HepG2 (cell line): ENCODE results near the gene AANAT. TPM values are rescaled to one million over a fixed set of nuclear protein-coding genes. Genes with fewer than 3 reads are reported as not detected.

Experiments used
- ATF2 ChIP-seq: sonication (generic); formaldehyde crosslinking; IDR thresholded peaks from 2 replicates; pipeline ENCODE4 v1.4.0; 2020; ENCODE audit warnings: missing genetic modification reagents
- CREM ChIP-seq, 2 experiments: sonication (generic) in 1 of 2; formaldehyde crosslinking in 1 of 2; IDR thresholded peaks; 2 replicates each; pipeline versions ENCODE4 v1.4.0 to v1.6.1; 2016 to 2020; ENCODE audit warnings: antibody characterized with exemption in 1 of 2, mild to moderate bottlenecking in 1 of 2, missing genetic modification reagents in 1 of 2
- FOXC1 ChIP-seq: sonication (generic); formaldehyde crosslinking; IDR thresholded peaks from 2 replicates; pipeline ENCODE4 v1.8.0; 2022; ENCODE audit warnings: mild to moderate bottlenecking, missing genetic modification reagents, borderline replicate concordance
- HMGXB3 ChIP-seq: sonication (generic); formaldehyde crosslinking; IDR thresholded peaks from 2 replicates; pipeline ENCODE4 v1.4.0; 2020; ENCODE audit warnings: missing genetic modification reagents, borderline replicate concordance
- KMT2B ChIP-seq: IDR thresholded peaks from 2 replicates; pipeline ENCODE4 v1.6.1; 2016; ENCODE audit warnings: missing genetic modification reagents, missing compliant biosample characterization
- MLX ChIP-seq: IDR thresholded peaks from 2 replicates; pipeline ENCODE4 v1.6.1; 2016
- MYNN ChIP-seq: sonication (generic); formaldehyde crosslinking; IDR thresholded peaks from 2 replicates; pipeline ENCODE4 v1.4.0; 2020; ENCODE audit warnings: mild to moderate bottlenecking, low read depth, missing genetic modification reagents
- NFIB ChIP-seq: sonication (generic); formaldehyde crosslinking; IDR thresholded peaks from 2 replicates; pipeline ENCODE4 v1.9.0; 2021; ENCODE audit warnings: missing genetic modification reagents, mild to moderate bottlenecking, borderline replicate concordance
- NPAS2 ChIP-seq: sonication (generic); formaldehyde crosslinking; IDR thresholded peaks from 2 replicates; pipeline ENCODE4 v1.8.0; 2022; ENCODE audit warnings: mild to moderate bottlenecking, missing genetic modification reagents, borderline replicate concordance
- PRDM4 ChIP-seq: sonication (generic); formaldehyde crosslinking; IDR thresholded peaks from 2 replicates; pipeline ENCODE4 v1.9.0; 2021; ENCODE audit warnings: missing genetic modification reagents, borderline replicate concordance
- RAD51 ChIP-seq: fragments of 450-650 bp; IDR thresholded peaks from 2 replicates; pipeline ENCODE4 v1.6.1; 2016; ENCODE audit warnings: borderline replicate concordance
- ZC3H13 ChIP-seq: sonication (generic); formaldehyde crosslinking; IDR thresholded peaks from 2 replicates; pipeline ENCODE4 v1.8.1; 2023; ENCODE audit warnings: mild to moderate bottlenecking, missing genetic modification reagents, moderate library complexity
- ZC3H4 ChIP-seq: sonication (generic); formaldehyde crosslinking; IDR thresholded peaks from 2 replicates; pipeline ENCODE4 v1.4.0; 2020; ENCODE audit warnings: missing genetic modification reagents, borderline replicate concordance
- ZFP1 ChIP-seq: IDR thresholded peaks from 2 replicates; pipeline ENCODE4 v1.6.1; 2016
- ZMYM3 ChIP-seq: sonication (generic); formaldehyde crosslinking; IDR thresholded peaks from 2 replicates; pipeline ENCODE4 v1.5.1; 2020; ENCODE audit warnings: mild to moderate bottlenecking, missing genetic modification reagents
- ZNF605 ChIP-seq: sonication (generic); formaldehyde crosslinking; IDR thresholded peaks from 2 replicates; pipeline ENCODE4 v1.8.0; 2022; ENCODE audit warnings: mild to moderate bottlenecking, missing genetic modification reagents
- ZZZ3 ChIP-seq: sonication (generic); formaldehyde crosslinking; IDR thresholded peaks from 2 replicates; pipeline ENCODE4 v1.4.0; 2020; ENCODE audit warnings: missing genetic modification reagents, mild to moderate bottlenecking, borderline replicate concordance
- polyA plus RNA-seq, 8 experiments: library from polyadenylated mRNA; depleted of rRNA in 3 of 8; stranded (reverse) in 7 of 8; unstranded in 1 of 8; fragments of >200 nt; fragmentation: Illumina TruSeq in 4 of 8; extraction: Trizol in 4 of 8; gene quantifications; 2 replicates each; pipeline versions ENCODE4 v1.2.1 to v1.2.3, GENCODE V29; 2011 to 2016; ENCODE audit warnings: low read depth in 4 of 8, missing spikeins in 1 of 8, mixed read lengths in 1 of 8; ENCODE audit not compliant: insufficient read depth in 1 of 8
- total RNA-seq, 5 experiments: library from RNA; depleted of rRNA; stranded (reverse); fragments of >200 nt; fragmentation: Illumina TruSeq; extraction: Trizol; gene quantifications; 2 replicates each; pipeline ENCODE4 v1.2.3, GENCODE V29; 2016; ENCODE audit warnings: low read depth in 1 of 5
- TF ChIP-seq, protein P1 (sequence below): sonication (generic); formaldehyde crosslinking; IDR thresholded peaks from 2 replicates; pipeline ENCODE4 v1.9.0; 2021; ENCODE audit warnings: missing genetic modification reagents, mild to moderate bottlenecking, borderline replicate concordance

The AANAT gene
- total and polyA plus RNA-seq, 2 of the 13 experiments (the other 11 are each of a cell fraction or from before 2014, with no cell fraction given): 0.07 TPM; not detected in 1

GRCh38 chr17:76499267-76499667, 31.9 kb downstream of the AANAT start (continued):
- peak; percentile 80 for TF ChIP-seq ATF2 (CRISPR knock-in tag)
- TF ChIP-seq RAD51: no peak
- TF ChIP-seq MLX: peak; percentile 91
- TF ChIP-seq ZMYM3 (CRISPR knock-in tag): peak; percentile 53; the same call in 1 of the 2 replicates
- peak; percentile 76 for TF ChIP-seq CREM (IDR thresholded peaks at IDR 0.05)
- TF ChIP-seq CREM (CRISPR knock-in tag; IDR thresholded peaks at IDR 0.05): no peak
- peak; percentile 70 for TF ChIP-seq KMT2B
- TF ChIP-seq ZZZ3 (CRISPR knock-in tag): no peak; the same call in 1 of the 2 replicates
- no peak for TF ChIP-seq FOXC1
- no peak; the same call in 1 of the 2 replicates for TF ChIP-seq HMGXB3
- 0 out of 2 replicates have a peak, but pooled peaks have one; percentile 43 for TF ChIP-seq PRDM4 (CRISPR knock-in tag)
- no peak for TF ChIP-seq ZC3H13 (CRISPR knock-in tag)
- TF ChIP-seq, protein P1, sequence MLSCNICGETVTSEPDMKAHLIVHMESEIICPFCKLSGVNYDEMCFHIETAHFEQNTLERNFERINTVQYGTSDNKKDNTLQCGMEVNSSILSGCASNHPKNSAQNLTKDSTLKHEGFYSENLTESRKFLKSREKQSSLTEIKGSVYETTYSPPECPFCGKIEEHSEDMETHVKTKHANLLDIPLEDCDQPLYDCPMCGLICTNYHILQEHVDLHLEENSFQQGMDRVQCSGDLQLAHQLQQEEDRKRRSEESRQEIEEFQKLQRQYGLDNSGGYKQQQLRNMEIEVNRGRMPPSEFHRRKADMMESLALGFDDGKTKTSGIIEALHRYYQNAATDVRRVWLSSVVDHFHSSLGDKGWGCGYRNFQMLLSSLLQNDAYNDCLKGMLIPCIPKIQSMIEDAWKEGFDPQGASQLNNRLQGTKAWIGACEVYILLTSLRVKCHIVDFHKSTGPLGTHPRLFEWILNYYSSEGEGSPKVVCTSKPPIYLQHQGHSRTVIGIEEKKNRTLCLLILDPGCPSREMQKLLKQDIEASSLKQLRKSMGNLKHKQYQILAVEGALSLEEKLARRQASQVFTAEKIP (CRISPR knock-in tag): no peak
- TF ChIP-seq ZNF605 (CRISPR knock-in tag): peak; percentile 75
- TF ChIP-seq ZC3H4 (CRISPR knock-in tag): 0 out of 2 replicates have a peak, but pooled peaks have one; percentile 17
- TF ChIP-seq NPAS2 (CRISPR knock-in tag): no peak
- TF ChIP-seq NFIB (CRISPR knock-in tag): no peak
- TF ChIP-seq MYNN: no peak; the same call in 1 of the 2 replicates
- peak; percentile 82 for TF ChIP-seq ZFP1 (CRISPR knock-in tag)
